Epithelial cell of proximal tubule (primary cell): ENCODE data around the gene MAPKAP1. TPM values are rescaled to one million over a fixed set of nuclear protein-coding genes. Genes with fewer than 3 reads are reported as not detected.
A peak's percentile ranks its signal among the peaks of the same experiment; 100 is the strongest.

ENCODE experiments used
- DNase-seq: peaks from one replicate; pipeline ENCODE4 v3.0.0-alpha.2; 2011; ENCODE audit warnings: low read depth
- H3K4me3 ChIP-seq: 2 replicates; pipeline ENCODE4 v1.5.1; 2011; ENCODE audit warnings: low read depth, mild to moderate bottlenecking, low read length
- total RNA-seq: library from RNA; depleted of rRNA; stranded (reverse); fragments of >200 nt; gene quantifications from 2 replicates; pipeline ENCODE4 v1.2.3, GENCODE V29; 2015
- TF ChIP-seq, protein P1 (sequence below): conservative IDR thresholded peaks from 2 replicates; pipeline ENCODE4 v1.5.1; 2012; ENCODE audit warnings: low read depth, mild to moderate bottlenecking, low read length

Gene MAPKAP1
- total RNA-seq, 1 donor from 2014 or later, result 100 TPM

DNA sequence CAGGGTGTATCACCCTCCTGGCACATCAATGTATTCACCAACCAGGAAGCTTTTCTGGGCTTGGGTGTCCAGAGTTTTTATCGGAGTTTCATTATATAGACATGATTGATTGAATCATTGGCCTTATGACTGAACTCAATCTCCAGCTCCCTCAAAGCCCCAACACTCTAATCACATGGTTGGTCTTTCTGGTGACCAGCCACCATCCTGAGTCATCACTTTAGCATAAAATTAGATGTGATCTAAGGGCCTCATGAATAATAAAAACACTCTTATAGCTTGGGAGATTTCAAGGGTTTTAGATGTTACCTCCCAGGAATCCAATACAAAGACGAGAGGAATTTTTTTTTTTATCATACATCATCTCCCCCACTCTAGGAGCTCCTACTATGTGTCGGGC is 32.4 kb upstream of the MAPKAP1 start:
- TF ChIP-seq, protein P1, sequence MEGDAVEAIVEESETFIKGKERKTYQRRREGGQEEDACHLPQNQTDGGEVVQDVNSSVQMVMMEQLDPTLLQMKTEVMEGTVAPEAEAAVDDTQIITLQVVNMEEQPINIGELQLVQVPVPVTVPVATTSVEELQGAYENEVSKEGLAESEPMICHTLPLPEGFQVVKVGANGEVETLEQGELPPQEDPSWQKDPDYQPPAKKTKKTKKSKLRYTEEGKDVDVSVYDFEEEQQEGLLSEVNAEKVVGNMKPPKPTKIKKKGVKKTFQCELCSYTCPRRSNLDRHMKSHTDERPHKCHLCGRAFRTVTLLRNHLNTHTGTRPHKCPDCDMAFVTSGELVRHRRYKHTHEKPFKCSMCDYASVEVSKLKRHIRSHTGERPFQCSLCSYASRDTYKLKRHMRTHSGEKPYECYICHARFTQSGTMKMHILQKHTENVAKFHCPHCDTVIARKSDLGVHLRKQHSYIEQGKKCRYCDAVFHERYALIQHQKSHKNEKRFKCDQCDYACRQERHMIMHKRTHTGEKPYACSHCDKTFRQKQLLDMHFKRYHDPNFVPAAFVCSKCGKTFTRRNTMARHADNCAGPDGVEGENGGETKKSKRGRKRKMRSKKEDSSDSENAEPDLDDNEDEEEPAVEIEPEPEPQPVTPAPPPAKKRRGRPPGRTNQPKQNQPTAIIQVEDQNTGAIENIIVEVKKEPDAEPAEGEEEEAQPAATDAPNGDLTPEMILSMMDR, result no peak
- H3K4me3 ChIP-seq, result no peak overlapping the region
- DNase-seq, result no peak

DNA sequence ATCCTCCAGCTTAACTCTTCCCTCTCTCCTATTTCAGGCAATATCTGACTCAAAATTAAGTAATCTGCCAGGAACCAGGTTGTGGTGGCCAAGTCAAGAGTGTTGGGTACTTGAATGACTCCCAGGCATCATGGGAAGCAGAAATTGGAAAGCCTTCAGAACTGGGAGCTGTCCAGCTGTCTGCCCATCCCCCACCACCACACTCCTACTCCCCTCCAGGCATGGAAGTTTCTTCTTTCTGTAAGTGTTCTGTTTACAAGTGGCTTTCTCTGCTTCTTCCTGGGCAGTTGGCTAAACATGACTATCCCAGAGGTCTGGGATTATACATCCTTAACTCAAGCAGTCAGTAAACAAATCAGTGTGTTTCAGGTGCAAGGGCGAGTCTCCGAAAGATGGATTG is 25.6 kb upstream of the MAPKAP1 start:
- no peak overlapping the region for H3K4me3 ChIP-seq
- DNase-seq, result no peak
- TF ChIP-seq, protein P1, result no peak

DNA sequence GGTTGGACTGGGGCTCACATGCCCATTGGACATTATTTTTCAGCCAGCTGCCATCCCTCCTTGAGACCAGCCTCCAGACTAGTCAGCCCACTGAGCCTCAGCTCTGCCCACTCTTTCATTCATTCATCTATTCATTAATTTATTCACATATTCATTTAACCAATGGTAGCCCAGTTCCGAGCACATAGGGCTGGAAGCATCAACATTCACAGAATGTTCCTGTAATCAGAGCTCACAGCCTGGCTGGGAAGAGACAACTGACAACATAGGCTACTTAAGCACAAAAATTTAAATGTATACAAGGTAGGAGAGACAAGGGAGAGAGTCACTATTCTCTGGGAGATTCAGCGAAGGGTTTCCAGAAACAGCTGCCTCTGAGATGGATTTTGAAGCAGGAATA is 23.2 kb upstream of the MAPKAP1 start:
- no peak overlapping the region for H3K4me3 ChIP-seq
- DNase-seq, result no peak
- TF ChIP-seq, protein P1, result no peak

DNA sequence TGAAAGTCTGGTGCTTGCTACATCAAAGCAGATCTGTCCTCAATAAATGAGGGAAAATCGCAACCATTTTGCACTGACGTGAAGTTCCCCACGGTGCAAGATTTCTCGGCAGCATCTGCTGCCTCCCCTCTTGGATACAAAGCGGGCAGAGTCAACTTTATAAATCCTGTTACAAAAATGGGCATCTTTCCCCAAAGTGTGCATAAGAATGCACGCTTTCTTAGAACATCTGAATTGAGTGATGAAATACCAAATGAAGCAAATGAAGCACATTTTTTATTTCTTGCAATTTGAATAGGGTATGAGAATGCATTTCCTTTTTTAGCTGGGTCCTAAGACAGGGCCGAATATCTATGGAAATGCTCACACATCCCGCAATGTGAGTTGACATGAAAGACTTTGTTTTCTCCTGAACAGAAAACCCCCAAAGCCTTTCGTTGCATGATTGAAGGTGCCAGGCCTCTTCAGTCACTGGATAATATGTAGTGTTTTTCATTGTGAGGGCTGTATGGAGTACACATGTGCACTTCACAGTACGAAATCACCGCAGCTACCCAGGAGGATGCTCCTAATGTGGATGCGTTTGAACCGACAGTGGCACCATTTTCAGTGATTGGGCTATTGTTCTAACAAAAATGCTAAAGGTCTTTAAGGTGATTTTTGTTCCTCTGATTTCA is 19.6 kb upstream of the MAPKAP1 start:
- DNase-seq, result no peak
- TF ChIP-seq, protein P1, result no peak
- no peak overlapping the region for H3K4me3 ChIP-seq

DNA sequence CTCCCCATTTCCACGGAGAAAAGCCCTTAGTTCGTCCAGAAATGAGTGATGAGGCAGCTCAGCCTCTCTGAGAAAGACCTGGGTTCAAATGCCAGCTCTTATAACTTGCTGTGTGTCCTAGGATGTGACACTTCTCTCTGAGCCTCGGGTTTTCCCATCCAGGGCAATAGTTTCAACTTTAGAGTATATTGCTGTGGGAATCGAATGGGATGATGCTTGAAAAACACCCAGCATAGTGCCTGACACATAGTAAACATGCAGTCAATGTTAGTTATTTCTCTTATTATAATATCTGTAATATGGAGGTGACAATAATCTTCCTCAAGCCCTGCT is 430 bp upstream of the MAPKAP1 start:
- DNase-seq, result no peak
- peak overlapping the region; percentile 93 for H3K4me3 ChIP-seq
- TF ChIP-seq, protein P1, result no peak

GRCh38 chr9:125705893-125706292 is 1.1 kb downstream of the MAPKAP1 start:
- TF ChIP-seq, protein P1, result no peak
- H3K4me3 ChIP-seq, result peak overlapping the region; percentile 93
- DNase-seq, result no peak

GRCh38 chr9:125703662-125704061 is 3.3 kb downstream of the MAPKAP1 start:
- TF ChIP-seq, protein P1, result no peak
- H3K4me3 ChIP-seq, result no peak overlapping the region
- DNase-seq, result no peak
